Measurements from ENCODE around the gene ABCA4.

DNA sequence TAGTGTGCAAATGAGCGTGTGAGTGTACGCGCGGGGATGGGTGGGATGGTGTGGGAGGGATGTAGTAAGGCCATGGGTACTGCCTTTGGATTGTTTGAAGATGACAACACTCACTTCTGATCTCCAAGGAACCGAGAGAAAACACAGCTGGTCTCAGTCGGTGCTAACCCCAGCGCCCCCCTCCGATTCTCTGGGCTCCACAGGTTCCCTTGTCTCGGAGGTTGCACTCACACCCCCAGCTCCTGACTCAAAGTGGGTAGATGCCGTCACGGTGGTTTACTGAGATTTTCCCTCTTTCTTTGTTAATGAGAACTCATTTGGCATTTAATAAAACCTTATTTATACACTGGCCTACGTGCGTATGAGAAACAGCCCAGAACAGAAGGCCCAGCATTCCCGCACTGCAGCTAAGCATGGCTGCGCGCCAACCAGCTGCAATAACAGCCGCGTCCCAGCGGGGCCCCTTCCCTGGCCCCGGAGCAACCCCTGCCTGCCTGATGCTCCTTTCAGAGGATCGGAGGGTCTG, 25.8 kb downstream of the ABCA4 start:
- TF ChIP-seq, protein P1, sequence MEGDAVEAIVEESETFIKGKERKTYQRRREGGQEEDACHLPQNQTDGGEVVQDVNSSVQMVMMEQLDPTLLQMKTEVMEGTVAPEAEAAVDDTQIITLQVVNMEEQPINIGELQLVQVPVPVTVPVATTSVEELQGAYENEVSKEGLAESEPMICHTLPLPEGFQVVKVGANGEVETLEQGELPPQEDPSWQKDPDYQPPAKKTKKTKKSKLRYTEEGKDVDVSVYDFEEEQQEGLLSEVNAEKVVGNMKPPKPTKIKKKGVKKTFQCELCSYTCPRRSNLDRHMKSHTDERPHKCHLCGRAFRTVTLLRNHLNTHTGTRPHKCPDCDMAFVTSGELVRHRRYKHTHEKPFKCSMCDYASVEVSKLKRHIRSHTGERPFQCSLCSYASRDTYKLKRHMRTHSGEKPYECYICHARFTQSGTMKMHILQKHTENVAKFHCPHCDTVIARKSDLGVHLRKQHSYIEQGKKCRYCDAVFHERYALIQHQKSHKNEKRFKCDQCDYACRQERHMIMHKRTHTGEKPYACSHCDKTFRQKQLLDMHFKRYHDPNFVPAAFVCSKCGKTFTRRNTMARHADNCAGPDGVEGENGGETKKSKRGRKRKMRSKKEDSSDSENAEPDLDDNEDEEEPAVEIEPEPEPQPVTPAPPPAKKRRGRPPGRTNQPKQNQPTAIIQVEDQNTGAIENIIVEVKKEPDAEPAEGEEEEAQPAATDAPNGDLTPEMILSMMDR (IDR thresholded peaks at IDR 0.05 in 4 of 5, conservative IDR thresholded peaks at IDR 0.05 in 1 of 5), result no peak
- TF ChIP-seq POLR2A (IDR thresholded peaks at IDR 0.05), result no peak
